Activated CD8-positive, alpha-beta memory T cell treated with anti-CD3 and anti-CD28 coated beads for 48 hours (primary cell): ENCODE measurements around the gene PIP5KL1.

Experiments used
- DNase-seq, 3 experiments: peaks; one replicate each; pipeline ENCODE4 v3.0.0-alpha.2; 2020; ENCODE audit warnings: low read depth in 2 of 3, low spot score in 2 of 3

Gene PIP5KL1

GRCh38 chr9:127930231-127931091 lies at the start of gene PIP5KL1:
Gene PIP5KL1 (minus strand): TSS chr9:127930777. CDS start chr9:127930752, 25 bp downstream.
- DNase-seq, result no peak

- DNase-seq, result no peak
These were observed 49.6 kb upstream of the PIP5KL1 start for GRCh38 chr9:127980060-127980705.

- DNase-seq, result no peak
These were observed 48.9 kb upstream of the PIP5KL1 start for GRCh38 chr9:127979333-127980059.

- no peak for DNase-seq
These were observed 48.4 kb upstream of the PIP5KL1 start for GRCh38 chr9:127979015-127979332.

GRCh38 chr9:127977884-127978647 lies 47.5 kb upstream of the PIP5KL1 start:
- no peak for DNase-seq

- DNase-seq, result no peak
These were observed 46.7 kb upstream of the PIP5KL1 start for GRCh38 chr9:127977009-127977883.

- DNase-seq, result no peak
These were observed 45.9 kb upstream of the PIP5KL1 start for GRCh38 chr9:127976498-127976897.

GRCh38 chr9:127975376-127976315 lies 45.1 kb upstream of the PIP5KL1 start:
- no peak for DNase-seq

- no peak for DNase-seq
These were observed 44.2 kb upstream of the PIP5KL1 start for GRCh38 chr9:127974769-127975261.

GRCh38 chr9:127974001-127974768 lies 43.6 kb upstream of the PIP5KL1 start:
- no peak for DNase-seq

- DNase-seq, result no peak
These were observed 42.8 kb upstream of the PIP5KL1 start for GRCh38 chr9:127973169-127974000.

- no peak for DNase-seq
These were observed 41.8 kb upstream of the PIP5KL1 start for GRCh38 chr9:127972236-127972871.

- DNase-seq, result no peak
These were observed 41.0 kb upstream of the PIP5KL1 start for GRCh38 chr9:127971357-127972235.

GRCh38 chr9:127970401-127971313 lies 40.1 kb upstream of the PIP5KL1 start:
- no peak for DNase-seq
